SU-DHL-6 (cell line): ENCODE data around the gene BMPR1A.

ENCODE experiments used
- CTCF ChIP-seq: fragments of 200-600 bp; sonication (generic); IDR thresholded peaks from one replicate; pipeline ENCODE4 v1.5.1; 2017; ENCODE audit warnings: antibody characterized with exemption, mild to moderate bottlenecking, low read length, moderate library complexity; ENCODE audit not compliant: insufficient read depth, poor library complexity, severe bottlenecking
- EZH2phosphoT487 ChIP-seq: fragments of 200-600 bp; sonication (generic), shearing (Covaris generic); conservative IDR thresholded peaks from 2 replicates; pipeline ENCODE4 v1.6.1; 2018; ENCODE audit warnings: mild to moderate bottlenecking, antibody characterized with exemption, low read length, moderate library complexity, mixed read lengths

GRCh38 chr10:86962981-86963310 lies 206.5 kb downstream of the BMPR1A start:
- TF ChIP-seq CTCF (no peak), EZH2phosphoT487 (no peak)
